Parathyroid adenoma (tissue), 2 donors: Measurements from ENCODE around the gene TSHZ2.

ENCODE experiments used
- H2AFZ ChIP-seq: fragments of 300-600 bp; sonication (generic); one replicate; pipeline ENCODE4 v1.7.0; 2017; ENCODE audit warnings: antibody characterized with exemption, mild to moderate bottlenecking
- H3K27ac ChIP-seq: fragments of 300-600 bp; sonication (generic); one replicate; pipeline ENCODE4 v1.7.0; 2017
- H3K27me3 ChIP-seq: fragments of 300-600 bp; sonication (generic); one replicate; pipeline ENCODE4 v1.7.0; 2017; ENCODE audit warnings: low read length; ENCODE audit not compliant: control insufficient read depth, insufficient read depth
- H3K36me3 ChIP-seq: fragments of 300-600 bp; sonication (generic); one replicate; pipeline ENCODE4 v1.7.0; 2017; ENCODE audit warnings: low read length; ENCODE audit not compliant: control insufficient read depth, insufficient read depth
- H3K4me1 ChIP-seq: fragments of 300-600 bp; sonication (generic); one replicate; pipeline ENCODE4 v1.7.0; 2017; ENCODE audit warnings: control low read depth
- H3K4me2 ChIP-seq: fragments of 300-600 bp; sonication (generic); one replicate; pipeline ENCODE4 v1.7.0; 2017; ENCODE audit warnings: low read length
- H3K4me3 ChIP-seq: fragments of 300-600 bp; sonication (generic); one replicate; pipeline ENCODE4 v1.7.0; 2017; ENCODE audit warnings: low read depth, low read length
- H3K79me2 ChIP-seq: fragments of 300-600 bp; sonication (generic); one replicate; pipeline ENCODE4 v1.7.0; 2017; ENCODE audit warnings: control low read depth
- H3K9ac ChIP-seq: fragments of 300-600 bp; sonication (generic); one replicate; pipeline ENCODE4 v1.7.0; 2017; ENCODE audit warnings: mild to moderate bottlenecking
- H3K9me3 ChIP-seq: fragments of 300-600 bp; sonication (generic); one replicate; pipeline ENCODE4 v1.7.0; 2017; ENCODE audit warnings: low read length; ENCODE audit not compliant: control insufficient read depth
- CTCF ChIP-seq: fragments of 300-600 bp; sonication (generic); IDR thresholded peaks from one replicate; pipeline ENCODE4 v1.7.0; 2017; ENCODE audit warnings: antibody characterized with exemption, mild to moderate bottlenecking
- donor health status: primary hyperparathyroidism.

Gene TSHZ2

DNA sequence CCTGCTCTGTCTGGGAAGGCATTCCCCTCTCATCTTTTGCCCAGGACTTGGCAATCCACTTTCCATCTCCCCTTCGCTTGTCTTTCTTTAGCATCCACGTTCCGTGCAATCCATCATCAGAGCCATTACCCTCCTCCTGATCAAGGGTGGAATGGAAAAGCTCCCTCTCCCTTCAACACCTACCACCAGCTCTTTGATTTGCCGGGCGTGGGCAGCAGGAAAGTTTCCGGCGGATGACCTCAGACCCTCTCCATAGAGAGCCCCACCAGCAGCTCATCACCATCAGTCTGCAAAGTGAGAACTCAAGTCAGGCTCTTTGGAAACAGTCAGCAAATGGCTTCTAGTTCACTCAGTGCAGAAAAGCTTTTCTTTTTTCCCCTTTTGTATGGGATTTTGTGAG, 76.2 kb downstream of the TSHZ2 start:
- Histone ChIP-seq H3K9me3 (no peaks in the 10 kb centered on the region), H2AFZ (no peak overlapping the region), H3K27ac (no peak overlapping the region), H3K36me3 (no peaks in the 10 kb centered on the region), H3K4me3 (no peak overlapping the region), H3K27me3 (no peaks in the 10 kb centered on the region), H3K79me2 (no peaks in the 10 kb centered on the region), H3K4me1 (no peaks in the 10 kb centered on the region), H3K4me2 (no peak overlapping the region), H3K9ac (no peak overlapping the region)
- TF ChIP-seq CTCF, result no peak

DNA sequence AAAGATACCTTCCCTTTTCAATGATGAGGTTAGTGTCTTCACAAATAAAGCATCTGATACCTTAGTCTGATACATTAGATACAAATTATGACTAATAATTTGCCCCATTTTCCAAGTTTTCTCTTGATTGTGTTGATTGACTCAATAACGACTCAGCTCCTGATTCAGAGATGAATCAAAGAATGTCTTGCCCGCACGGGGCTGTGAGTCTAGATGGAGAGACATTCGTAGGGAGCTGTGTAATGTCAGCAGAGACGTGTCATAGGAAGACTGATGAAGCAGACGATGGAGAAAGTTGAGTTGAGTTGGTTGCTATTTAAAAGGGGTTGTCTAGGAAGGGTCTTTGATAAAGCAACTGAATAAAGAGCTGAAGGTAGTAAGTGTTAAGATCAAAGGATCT, 78.2 kb downstream of the TSHZ2 start:
- Histone ChIP-seq H3K36me3 (no peaks in the 10 kb centered on the region), H3K4me3 (no peak overlapping the region), H3K27ac (no peak overlapping the region), H3K79me2 (no peaks in the 10 kb centered on the region), H3K4me2 (no peak overlapping the region), H3K4me1 (no peaks in the 10 kb centered on the region), H3K9me3 (no peaks in the 10 kb centered on the region), H3K27me3 (no peaks in the 10 kb centered on the region), H3K9ac (no peak overlapping the region), H2AFZ (no peak overlapping the region)
- no peak for TF ChIP-seq CTCF

DNA sequence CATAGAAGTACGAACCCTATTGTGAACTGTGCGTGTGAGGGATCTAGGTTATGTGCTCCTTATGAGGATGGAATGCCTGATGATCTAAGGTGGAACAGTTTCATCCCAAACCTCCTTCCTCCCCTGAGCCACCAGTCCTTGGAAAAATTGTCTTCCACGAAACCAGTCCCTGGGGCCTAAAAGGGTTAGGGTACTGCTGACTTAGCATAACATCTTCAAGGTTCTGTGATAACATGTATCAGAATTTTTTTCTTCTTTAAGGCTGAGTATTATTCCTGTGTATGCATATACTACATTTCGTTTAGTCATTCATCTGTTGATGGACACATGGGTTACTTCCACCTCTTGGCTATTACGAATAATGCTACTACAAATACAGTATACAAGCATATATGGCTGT, 80.2 kb downstream of the TSHZ2 start:
- H2AFZ ChIP-seq, result no peak overlapping the region
- no peak overlapping the region for H3K4me2 ChIP-seq
- no peaks in the 10 kb centered on the region for H3K9me3 ChIP-seq
- no peaks in the 10 kb centered on the region for H3K27me3 ChIP-seq
- no peaks in the 10 kb centered on the region for H3K79me2 ChIP-seq
- no peak for TF ChIP-seq CTCF
- no peak overlapping the region for H3K27ac ChIP-seq
- H3K4me1 ChIP-seq, result no peaks in the 10 kb centered on the region
- H3K4me3 ChIP-seq, result no peak overlapping the region
- H3K36me3 ChIP-seq, result no peaks in the 10 kb centered on the region
- no peak overlapping the region for H3K9ac ChIP-seq

DNA sequence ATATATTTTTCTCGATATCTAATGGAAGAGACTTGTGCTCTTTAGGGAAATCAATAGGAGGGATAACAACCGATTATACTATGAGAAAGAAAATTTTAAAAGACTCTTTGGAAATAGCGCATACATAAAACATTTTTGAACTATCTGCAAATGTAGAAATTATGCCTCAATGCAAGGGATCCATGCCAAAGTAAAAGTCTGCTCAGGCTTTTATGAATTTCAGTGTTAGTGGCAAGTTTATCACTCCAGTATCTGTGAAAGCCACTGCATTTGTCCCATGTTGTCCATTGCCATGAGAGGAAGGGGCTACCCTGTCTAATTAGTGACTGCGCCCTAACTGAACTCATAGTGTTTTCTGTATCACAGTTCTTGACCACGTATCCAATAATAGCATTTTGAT, 81.4 kb downstream of the TSHZ2 start:
- Histone ChIP-seq H3K27me3 (no peaks in the 10 kb centered on the region), H3K9ac (no peak overlapping the region), H3K4me2 (no peak overlapping the region), H3K4me3 (no peak overlapping the region), H2AFZ (no peak overlapping the region), H3K9me3 (no peaks in the 10 kb centered on the region), H3K27ac (no peak overlapping the region), H3K79me2 (no peaks in the 10 kb centered on the region), H3K4me1 (no peaks in the 10 kb centered on the region), H3K36me3 (no peaks in the 10 kb centered on the region)
- no peak for TF ChIP-seq CTCF

DNA sequence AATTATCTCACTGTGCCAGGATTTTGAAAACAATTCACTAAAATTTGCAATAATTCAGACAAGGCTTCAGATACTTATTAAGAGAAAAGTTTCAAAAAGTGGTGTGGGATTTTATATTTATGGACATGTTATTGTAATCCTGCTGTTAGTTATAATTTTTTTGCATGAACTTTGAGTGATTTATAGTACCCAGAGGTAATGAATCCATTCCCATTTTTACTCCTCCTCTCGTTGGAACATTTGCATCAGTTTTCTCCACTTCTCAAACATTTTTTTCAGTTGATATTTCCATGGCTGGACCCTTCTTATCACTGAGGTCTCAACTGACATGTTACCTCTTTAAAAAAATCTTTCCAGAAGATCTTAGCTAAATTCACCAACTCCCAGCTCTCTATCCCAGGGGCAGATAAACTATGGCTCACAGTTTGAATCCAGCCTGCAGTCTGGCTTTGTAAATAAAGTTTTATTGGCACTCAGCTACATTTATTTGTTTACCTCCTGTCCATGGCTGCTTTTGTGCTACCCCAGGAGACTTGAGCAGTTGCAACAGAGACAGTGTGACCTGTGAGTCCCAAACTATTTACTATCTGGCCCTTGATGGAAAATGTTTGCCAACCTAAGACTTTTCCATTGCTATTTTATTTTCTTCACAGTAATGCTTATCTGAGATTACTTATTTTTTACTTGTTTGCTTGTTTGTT, 83.4 kb downstream of the TSHZ2 start:
- H3K9ac ChIP-seq, result no peak overlapping the region

More for the DNA sequence above, 83.4 kb downstream of the TSHZ2 start:
- Histone ChIP-seq H2AFZ (no peak overlapping the region), H3K4me2 (no peak overlapping the region), H3K4me3 (no peak overlapping the region), H3K4me1 (no peaks in the 10 kb centered on the region), H3K36me3 (no peaks in the 10 kb centered on the region), H3K27me3 (no peaks in the 10 kb centered on the region), H3K27ac (no peak overlapping the region), H3K79me2 (no peaks in the 10 kb centered on the region), H3K9me3 (no peaks in the 10 kb centered on the region)
- TF ChIP-seq CTCF, result no peak
